Endothelial cell of umbilical vein (primary cell): ENCODE measurements around the gene ASPSCR1. TPM values are rescaled to one million over a fixed set of nuclear protein-coding genes. Genes with fewer than 3 reads are reported as not detected.

Source experiments
- BruUV-seq: library from RNA; stranded (reverse); fragments of 400-500 nt; replicated peaks from 2 replicates; lab custom pipeline; 2021; lab: Mats Ljungman, UMichigan
- CTCF ChIA-PET: fragments of 300-600, 350-600 bp; sonication (Branson Sonifier 250); formaldehyde crosslinking; loops from one replicate; lab custom pipeline; 2021; ENCODE audit warnings: antibody characterized with exemption, inconsistent platforms; lab: Charles Lee
- POLR2A ChIA-PET: fragments of 300-600, 350-600 bp; sonication (Branson Sonifier 250); formaldehyde crosslinking; loops from one replicate; lab custom pipeline; 2021; ENCODE audit warnings: antibody characterized with exemption, inconsistent platforms; lab: Charles Lee
- DNase-seq: peaks from one replicate; pipeline ENCODE4 v3.0.0-alpha.2; 2011; ENCODE audit warnings: low read depth, low spot score
- FAIRE-seq: peaks from 2 replicates; lab custom pipeline; 2011; peaks lifted over from hg19 to GRCh38; lab: Jason Lieb, UNC
- H2AFZ ChIP-seq: 2 replicates; pipeline ENCODE4 v1.6.0; 2012; ENCODE audit warnings: low read depth, low read length, control low read depth, inconsistent platforms
- H3K27ac ChIP-seq: 2 replicates; pipeline ENCODE4 v1.5.1; 2011; ENCODE audit warnings: low read depth, mild to moderate bottlenecking, control low read depth, low read length, moderate library complexity; ENCODE audit not compliant: insufficient read depth
- H3K27me3 ChIP-seq, 2 experiments: 2 replicates each; pipeline versions ENCODE4 v1.6.0 to v1.6.1; 2011; ENCODE audit warnings: low read length in 2 of 2, mixed read lengths in 1 of 2; ENCODE audit not compliant: control insufficient read depth in 2 of 2, insufficient read depth in 2 of 2
- H3K36me3 ChIP-seq, 2 experiments: 2 replicates in 1 of 2; 3 replicates in 1 of 2; pipeline ENCODE4 v1.5.1; 2011; ENCODE audit warnings: low read length in 2 of 2, mild to moderate bottlenecking in 1 of 2, moderate library complexity in 1 of 2; ENCODE audit not compliant: control insufficient read depth in 2 of 2, insufficient read depth in 2 of 2; ENCODE audit errors: extremely low read depth in 1 of 2
- H3K4me1 ChIP-seq: 3 replicates; pipeline ENCODE4 v1.5.1; 2011; ENCODE audit warnings: mild to moderate bottlenecking, low read length; ENCODE audit not compliant: control insufficient read depth, insufficient read depth; ENCODE audit errors: extremely low read depth
- H3K4me2 ChIP-seq: 2 replicates; pipeline ENCODE4 v1.6.1; 2011; ENCODE audit warnings: low read length, control low read depth, mixed read lengths; ENCODE audit not compliant: insufficient read depth
- H3K4me3 ChIP-seq, 3 experiments: fragments of 200-600 bp in 1 of 3; sonication (generic), shearing (Covaris generic) in 1 of 3; replicated peaks in 1 of 3; 2 replicates each; pipeline ENCODE4 v1.5.1; 2011 to 2016; ENCODE audit warnings: control low read depth in 3 of 3, low read length in 3 of 3, mild to moderate bottlenecking in 2 of 3, inconsistent platforms in 1 of 3, low read depth in 1 of 3, moderate library complexity in 1 of 3; ENCODE audit not compliant: insufficient read depth in 1 of 3
- H3K79me2 ChIP-seq: 2 replicates; pipeline ENCODE4 v1.6.0; 2012; ENCODE audit warnings: low read length, inconsistent platforms; ENCODE audit not compliant: control insufficient read depth, insufficient read depth
- H3K9ac ChIP-seq: replicated peaks from 2 replicates; pipeline ENCODE3; 2011; ENCODE audit warnings: low read length, control low read depth; ENCODE audit not compliant: insufficient read depth; ENCODE audit errors: extremely low read depth
- H3K9me1 ChIP-seq: replicated peaks from 3 replicates; pipeline ENCODE4 v1.6.0; 2011; ENCODE audit warnings: mild to moderate bottlenecking, low read length; ENCODE audit not compliant: control insufficient read depth, insufficient read depth; ENCODE audit errors: extremely low read depth
- H3K9me3 ChIP-seq: replicated peaks from 2 replicates; pipeline ENCODE4 v1.5.1; 2012; ENCODE audit warnings: low read length, inconsistent platforms; ENCODE audit not compliant: control insufficient read depth, insufficient read depth
- H4K20me1 ChIP-seq: replicated peaks from 2 replicates; pipeline ENCODE3; 2011; ENCODE audit warnings: mild to moderate bottlenecking, low read length; ENCODE audit not compliant: control insufficient read depth, insufficient read depth; ENCODE audit errors: extremely low read depth
- GATA2 ChIP-seq: IDR thresholded peaks from 2 replicates; pipeline ENCODE4 v1.7.0; 2011; ENCODE audit warnings: low read depth, mild to moderate bottlenecking, moderate library complexity, mixed read lengths, low read length; ENCODE audit not compliant: insufficient read length, insufficient read depth
- POLR2A ChIP-seq: IDR thresholded peaks from 2 replicates; pipeline ENCODE4 v1.6.1; 2012; ENCODE audit warnings: low read depth, mild to moderate bottlenecking, control low read depth, low read length
- POLR2AphosphoS5 ChIP-seq: IDR thresholded peaks from 2 replicates; pipeline ENCODE4 v1.6.1; 2012; ENCODE audit warnings: low read depth, mild to moderate bottlenecking, control low read depth, low read length, moderate library complexity; ENCODE audit not compliant: insufficient read depth
- dilution Hi-C: fragments of 300-500 bp; cut with MboI; formaldehyde crosslinking; loops from one replicate; pipeline ENCODE4 v1.15.0; 2019; ENCODE audit warnings: low sequenced_read_pairs; ENCODE audit not compliant: extremely low pct_ligation_motif_present
- intact Hi-C: fragments of 100-400 bp; cut with micrococcal nuclease; formaldehyde crosslinking; loops from one replicate; pipeline ENCODE4 v1.10.0; 2022
- polyA plus RNA-seq, 4 experiments: library from polyadenylated mRNA; depleted of rRNA in 3 of 4; stranded (reverse) in 3 of 4; unstranded in 1 of 4; fragments of >200 nt; gene quantifications; 2 replicates each; pipeline versions ENCODE4 v1.2.1 to v1.2.3, GENCODE V29; 2011 to 2012; ENCODE audit warnings: missing spikeins in 1 of 4
- total RNA-seq: library from RNA; stranded (reverse); gene quantifications from 2 replicates; pipeline ENCODE4 v1.2.3, GENCODE V29; 2021
- TF ChIP-seq, protein P1 (sequence below): IDR thresholded peaks from 2 replicates; pipeline ENCODE4 v1.6.1; 2011; ENCODE audit not compliant: insufficient read depth, insufficient read length

ASPSCR1 gene
- total and polyA plus RNA-seq, 2 donors (not counting 3 experiments of a cell fraction or from before 2014, with no cell fraction given) = 24.8 to 36.5 TPM

DNA sequence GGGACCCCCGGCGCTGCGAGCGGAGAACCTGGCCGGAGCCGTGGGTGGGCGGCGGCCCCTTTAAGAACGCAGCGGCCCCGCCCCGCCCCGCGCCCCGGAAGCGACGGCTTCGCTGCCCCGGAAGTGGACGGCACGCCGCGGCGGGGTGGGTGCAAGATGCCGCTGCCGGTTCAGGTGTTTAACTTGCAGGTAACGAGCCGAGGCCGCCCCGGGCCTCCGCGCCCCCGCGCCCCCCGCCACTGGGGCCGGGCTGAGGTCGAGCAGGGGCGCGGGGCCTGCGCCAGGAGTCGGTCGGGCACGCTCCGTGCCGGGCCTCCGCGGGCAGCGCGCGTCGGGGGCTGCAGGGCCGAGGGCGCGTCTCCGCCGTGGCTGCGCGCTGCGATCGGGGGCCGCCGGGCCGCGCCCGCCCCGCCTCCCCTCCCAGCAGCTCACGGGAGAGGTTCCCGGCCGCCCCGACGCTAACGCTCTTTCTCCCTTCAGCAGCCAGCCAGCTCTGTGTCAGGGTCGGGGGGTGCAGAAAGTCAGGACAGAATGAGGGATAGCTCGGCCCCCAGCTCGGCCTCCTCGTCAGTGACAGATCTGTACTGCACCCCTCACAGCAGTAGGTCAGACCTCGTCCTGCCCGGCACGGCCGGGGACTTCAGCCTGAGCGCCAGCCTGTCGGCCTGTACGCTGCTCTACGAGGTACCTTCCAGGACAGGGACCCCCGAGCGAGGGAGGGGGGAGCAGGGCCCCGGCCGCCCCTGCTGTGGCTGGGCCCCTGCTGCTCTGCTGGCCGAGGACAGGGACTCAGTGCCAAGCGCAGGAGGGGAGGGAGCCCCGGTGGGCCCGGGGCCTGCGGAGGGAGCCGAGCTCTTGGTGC, 74.6 kb downstream of the ASPSCR1 start, which contains the start of the genes GPS1 and RFNG:
GPS1 (plus strand) TSS at position 123 of the 862 bp plus-strand sequence; CDS start at position 157, 34 bp downstream.
RFNG (minus strand) TSS at position 36 of the 862 bp plus-strand sequence. CDS start 45 bp downstream, outside the sequence.
- Histone ChIP-seq H3K27ac (no peak within 1 kb of the TSS), H3K4me1 (peaks cover 11% of the 10 kb centered on the region), H3K36me3 (peaks cover 12 to 31% of the 10 kb centered on the region in 2 experiments), H3K79me2 (peaks cover 11% of the 10 kb centered on the region), H3K9ac (peak within 1 kb of the TSS; percentile 61), H3K9me1 (no peaks in the 10 kb centered on the region), H3K27me3 (no peaks in the 10 kb centered on the region), H2AFZ (peak within 1 kb of the TSS; percentile 54), H3K9me3 (no peaks in the 10 kb centered on the region), H4K20me1 (no peaks in the 10 kb centered on the region), H3K4me3 (peak within 1 kb of the TSS; percentile 65 to 89 (median 76)), H3K4me2 (peak within 1 kb of the TSS; percentile 78)
- TF ChIP-seq POLR2AphosphoS5 = peak; percentile 44
- no peak for TF ChIP-seq GATA2
- TF ChIP-seq, protein P1, sequence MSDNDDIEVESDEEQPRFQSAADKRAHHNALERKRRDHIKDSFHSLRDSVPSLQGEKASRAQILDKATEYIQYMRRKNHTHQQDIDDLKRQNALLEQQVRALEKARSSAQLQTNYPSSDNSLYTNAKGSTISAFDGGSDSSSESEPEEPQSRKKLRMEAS = no peak
- ChIA-PET POLR2A (no interaction called here), CTCF (interaction anchor here (1.0 to 3.8 kb wide), 3 partner anchors 14 to 92 kb away, joined by 5 to 19 read pairs (median 18); partner anchors contain the start of genes DCXR and RAC3)
- dilution Hi-C loops = no loop called here
- FAIRE-seq (peak; percentile 63), DNase-seq (peak; percentile 33)
- BruUV-seq = TSS peak; percentile 18
- intact Hi-C loops = loop anchor here (2.0 kb wide), 1 partner anchor 15 kb away; the partner anchor contains the start of gene DCXR

- Histone ChIP-seq H3K4me2 (peak overlapping the region; percentile 78), H3K9ac (peak overlapping the region; percentile 61), H4K20me1 (no peaks in the 10 kb centered on the region), H3K27ac (no peak overlapping the region), H3K27me3 (no peaks in the 10 kb centered on the region), H2AFZ (no peak overlapping the region), H3K4me3 (peak overlapping the region; percentile 65 to 89 (median 76)), H3K79me2 (peaks cover 11% of the 10 kb centered on the region), H3K9me3 (no peaks in the 10 kb centered on the region), H3K9me1 (no peaks in the 10 kb centered on the region), H3K36me3 (peaks cover 12 to 37% of the 10 kb centered on the region in 2 experiments), H3K4me1 (peaks cover 11% of the 10 kb centered on the region)
- FAIRE-seq (no peak), DNase-seq (no peak)
- CTCF ChIA-PET = interaction anchor here (1.0 to 3.8 kb wide), 4 partner anchors 15 to 93 kb away, joined by 3 to 19 read pairs (median 12); partner anchors contain the start of genes DCXR and RAC3
- intact Hi-C loops = loop anchor here (2.0 kb wide), 1 partner anchor 16 kb away; the partner anchor contains the start of gene DCXR
- POLR2A ChIA-PET = no interaction called here
- TF ChIP-seq POLR2A (no peak), POLR2AphosphoS5 (no peak)
- no TSS peak for BruUV-seq
- dilution Hi-C loops = no loop called here
These were observed 75.2 kb downstream of the ASPSCR1 start for GRCh38 chr17:82052638-82053059.
